NB4 (cell line): ENCODE measurements around the gene OR51D1.

Source experiments
- CTCF ChIP-seq: IDR thresholded peaks from one replicate; pipeline ENCODE4 v1.5.1; 2012; ENCODE audit warnings: low read depth, low read length
- POLR2A ChIP-seq: IDR thresholded peaks from 2 replicates; pipeline ENCODE4 v1.6.1; 2011; ENCODE audit warnings: mild to moderate bottlenecking; ENCODE audit not compliant: insufficient read length; ENCODE audit errors: extremely low read depth

GRCh38 chr11:4589017-4589416, 48.3 kb upstream of the OR51D1 start:
- TF ChIP-seq CTCF (no peak), POLR2A (no peak)
